Measurements from ENCODE around the gene KCNT1.

The KCNT1 gene

GRCh38 chr9:135827301-135827700 lies 125.3 kb downstream of the KCNT1 start:
- H3K4me3 ChIP-seq (replicated peaks; ENCODE audit: low read depth, low read length): no peak overlapping the region
- TF ChIP-seq CTCF (IDR thresholded peaks at IDR 0.05; ENCODE audit: low read length, missing control alignments): no peak
- no peak for DNase-seq (ENCODE audit: low read depth)

- TF ChIP-seq CTCF (IDR thresholded peaks at IDR 0.05; ENCODE audit: low read length, missing control alignments): no peak
- DNase-seq (ENCODE audit: low read depth): no peak
- H3K4me3 ChIP-seq (replicated peaks; ENCODE audit: low read depth, low read length): no peak overlapping the region
Measured at GRCh38 chr9:135827866-135828580, 126.0 kb downstream of the KCNT1 start.

- no peak for TF ChIP-seq CTCF (IDR thresholded peaks at IDR 0.05; ENCODE audit: low read length, missing control alignments)
- H3K4me3 ChIP-seq (replicated peaks; ENCODE audit: low read depth, low read length): no peak overlapping the region
- DNase-seq (ENCODE audit: low read depth): no peak
Measured at GRCh38 chr9:135828656-135829055, 126.7 kb downstream of the KCNT1 start.

GRCh38 chr9:135830496-135830895 lies 128.5 kb downstream of the KCNT1 start:
- H3K4me3 ChIP-seq (replicated peaks; ENCODE audit: low read depth, low read length): no peak overlapping the region
- DNase-seq (ENCODE audit: low read depth): no peak
- no peak for TF ChIP-seq CTCF (IDR thresholded peaks at IDR 0.05; ENCODE audit: low read length, missing control alignments)

GRCh38 chr9:135833864-135834263 lies 131.9 kb downstream of the KCNT1 start:
- TF ChIP-seq CTCF (IDR thresholded peaks at IDR 0.05; ENCODE audit: low read length, missing control alignments): no peak
- H3K4me3 ChIP-seq (replicated peaks; ENCODE audit: low read depth, low read length): no peak overlapping the region
- DNase-seq (ENCODE audit: low read depth): no peak

- H3K4me3 ChIP-seq (replicated peaks; ENCODE audit: low read depth, low read length): no peak overlapping the region
- no peak for TF ChIP-seq CTCF (IDR thresholded peaks at IDR 0.05; ENCODE audit: low read length, missing control alignments)
- DNase-seq (ENCODE audit: low read depth): no peak
Measured at GRCh38 chr9:135835131-135835530, 133.1 kb downstream of the KCNT1 start.

GRCh38 chr9:135839516-135839915 lies 137.5 kb downstream of the KCNT1 start:
- no peak for DNase-seq (ENCODE audit: low read depth)
- no peak for TF ChIP-seq CTCF (IDR thresholded peaks at IDR 0.05; ENCODE audit: low read length, missing control alignments)
- no peak overlapping the region for H3K4me3 ChIP-seq (replicated peaks; ENCODE audit: low read depth, low read length)
